Breast epithelium (tissue), 3 donors: ENCODE measurements around the gene PAX7.

Experiments
- CTCF ChIP-seq, 3 donors: fragments of 450-650 bp; IDR thresholded peaks; one replicate each; pipeline ENCODE4 v1.5.1; 2016 to 2017; ENCODE audit warnings: antibody characterized with exemption in 3 of 3, mild to moderate bottlenecking in 3 of 3, moderate library complexity in 3 of 3
- POLR2A ChIP-seq: fragments of 450-650 bp; IDR thresholded peaks from one replicate; pipeline ENCODE4 v1.6.1; 2016; ENCODE audit warnings: antibody characterized with exemption, mild to moderate bottlenecking, moderate library complexity

- TF ChIP-seq CTCF (IDR thresholded peaks at IDR 0.05) (no peak), POLR2A (no peak)
Observed at GRCh38 chr1:18612073-18612472, 18.6 kb upstream of the PAX7 start.
